H9 (cell line): ENCODE measurements around the gene SPSB4. TPM values are rescaled to one million over a fixed set of nuclear protein-coding genes. Genes with fewer than 3 reads are reported as not detected.
A peak's percentile ranks its signal among the peaks of the same experiment; 100 is the strongest.

Source experiments
- DNase-seq: peaks from one replicate; pipeline ENCODE4 v3.0.0-alpha.2; 2017
- H2AFZ ChIP-seq: one replicate; pipeline ENCODE4 v1.6.1; 2013; ENCODE audit warnings: mild to moderate bottlenecking, low read length, control low read depth, moderate library complexity
- H2AK5ac ChIP-seq: 2 replicates; pipeline ENCODE4 v1.6.1; 2013; ENCODE audit warnings: low read length, control low read depth, mixed read lengths; ENCODE audit not compliant: insufficient read length
- H2BK120ac ChIP-seq: one replicate; pipeline ENCODE4 v1.6.1; 2013; ENCODE audit warnings: low read depth, mild to moderate bottlenecking, low read length, control low read depth, inconsistent platforms; ENCODE audit not compliant: poor library complexity, severe bottlenecking
- H2BK12ac ChIP-seq: 2 replicates; pipeline ENCODE4 v1.6.1; 2013; ENCODE audit warnings: low read length, control low read depth, mixed read lengths, low read depth; ENCODE audit not compliant: insufficient read length
- H2BK15ac ChIP-seq: 2 replicates; pipeline ENCODE4 v1.6.1; 2013; ENCODE audit warnings: low read depth, low read length, control low read depth
- H2BK20ac ChIP-seq: one replicate; pipeline ENCODE4 v1.6.1; 2013; ENCODE audit warnings: low read depth, mild to moderate bottlenecking, low read length, control low read depth, inconsistent platforms; ENCODE audit not compliant: poor library complexity, severe bottlenecking
- H2BK5ac ChIP-seq: 2 replicates; pipeline ENCODE4 v1.6.1; 2013; ENCODE audit warnings: low read length, control low read depth, mixed read lengths; ENCODE audit not compliant: insufficient read length
- H3K14ac ChIP-seq: 2 replicates; pipeline ENCODE4 v1.6.1; 2013; ENCODE audit warnings: low read length, control low read depth; ENCODE audit not compliant: insufficient read depth
- H3K18ac ChIP-seq: 2 replicates; pipeline ENCODE4 v1.6.1; 2013; ENCODE audit warnings: low read depth, mild to moderate bottlenecking, mixed read lengths, low read length, control low read depth; ENCODE audit not compliant: insufficient read length
- H3K23ac ChIP-seq: 2 replicates; pipeline ENCODE4 v1.6.1; 2013; ENCODE audit warnings: low read length, control low read depth, mixed read lengths, low read depth; ENCODE audit not compliant: insufficient read length
- H3K23me2 ChIP-seq: 2 replicates; pipeline ENCODE4 v1.6.1; 2013; ENCODE audit warnings: low read depth, mild to moderate bottlenecking, mixed read lengths, low read length, control low read depth; ENCODE audit not compliant: insufficient read length, poor library complexity, severe bottlenecking
- H3K27ac ChIP-seq: 2 replicates; pipeline ENCODE4 v1.5.1; 2013; ENCODE audit warnings: low read length, control low read depth, mixed read lengths, low read depth; ENCODE audit not compliant: insufficient read length
- H3K27me3 ChIP-seq: 2 replicates; pipeline ENCODE4 v1.6.1; 2013; ENCODE audit warnings: low read length, control low read depth, inconsistent platforms; ENCODE audit not compliant: insufficient read depth
- H3K4ac ChIP-seq: 2 replicates; pipeline ENCODE4 v1.6.1; 2013; ENCODE audit warnings: low read depth, mild to moderate bottlenecking, control low read depth, inconsistent platforms, low read length, moderate library complexity
- H3K4me1 ChIP-seq: 2 replicates; pipeline ENCODE4 v1.6.1; 2013; ENCODE audit warnings: low read length, control low read depth, inconsistent platforms; ENCODE audit not compliant: insufficient read depth
- H3K4me2 ChIP-seq: 2 replicates; pipeline ENCODE4 v1.6.1; 2013; ENCODE audit warnings: low read length, control low read depth, mixed read lengths; ENCODE audit not compliant: insufficient read length, insufficient read depth
- H3K56ac ChIP-seq: 2 replicates; pipeline ENCODE4 v1.6.1; 2013; ENCODE audit warnings: low read depth, mild to moderate bottlenecking, mixed read lengths, low read length, control low read depth; ENCODE audit not compliant: insufficient read length
- H3K79me1 ChIP-seq: 2 replicates; pipeline ENCODE4 v1.6.1; 2013; ENCODE audit warnings: low read depth, mild to moderate bottlenecking, moderate library complexity, low read length, control low read depth, inconsistent platforms; ENCODE audit not compliant: insufficient read depth, poor library complexity, severe bottlenecking
- H3K79me2 ChIP-seq: 2 replicates; pipeline ENCODE4 v1.6.1; 2013; ENCODE audit warnings: low read length, control low read depth, inconsistent platforms; ENCODE audit not compliant: insufficient read depth
- H3K9ac ChIP-seq: 2 replicates; pipeline ENCODE4 v1.6.1; 2013; ENCODE audit warnings: low read length, control low read depth, mixed read lengths; ENCODE audit not compliant: insufficient read length; ENCODE audit errors: extremely low read depth
- H3K9me3 ChIP-seq: one replicate; pipeline ENCODE4 v1.6.1; 2013; ENCODE audit warnings: low read depth, low read length, inconsistent platforms; ENCODE audit not compliant: control insufficient read depth
- H3T11ph ChIP-seq: one replicate; pipeline ENCODE4 v1.6.1; 2013; ENCODE audit warnings: mild to moderate bottlenecking, low read length, control low read depth, inconsistent platforms
- H4K20me1 ChIP-seq: one replicate; pipeline ENCODE4 v1.6.1; 2013; ENCODE audit not compliant: control insufficient read depth, insufficient read length, insufficient read depth
- H4K5ac ChIP-seq: 2 replicates; pipeline ENCODE4 v1.6.1; 2013; ENCODE audit warnings: low read depth, mild to moderate bottlenecking, mixed read lengths, low read length, control low read depth; ENCODE audit not compliant: insufficient read length
- H4K8ac ChIP-seq: replicated peaks from 2 replicates; pipeline ENCODE4 v1.6.1; 2013; ENCODE audit warnings: low read length, control low read depth, mixed read lengths, low read depth; ENCODE audit not compliant: insufficient read length
- H4K91ac ChIP-seq: 2 replicates; pipeline ENCODE4 v1.6.1; 2013; ENCODE audit warnings: low read depth, mild to moderate bottlenecking, moderate library complexity, mixed read lengths, low read length, control low read depth; ENCODE audit not compliant: insufficient read length
- H3K27ac Mint-ChIP-seq, 3 experiments: 2 replicates in 2 of 3; 3 replicates in 1 of 3; pipeline ENCODE4 v1.8.0; 2020 to 2021; ENCODE audit warnings: mixed read lengths in 3 of 3, mild to moderate bottlenecking in 1 of 3, moderate library complexity in 1 of 3
- H3K27me3 Mint-ChIP-seq: 2 replicates; pipeline ENCODE4 v1.8.0; 2021; ENCODE audit warnings: low read depth, mild to moderate bottlenecking, moderate library complexity, mixed read lengths
- H3K36me3 Mint-ChIP-seq, 3 experiments: 2 replicates in 2 of 3; 3 replicates in 1 of 3; pipeline ENCODE4 v1.8.0; 2020 to 2021; ENCODE audit warnings: low read depth in 3 of 3, mixed read lengths in 3 of 3; ENCODE audit not compliant: insufficient read depth in 1 of 3
- H3K4me1 Mint-ChIP-seq, 2 experiments: 2 replicates each; pipeline ENCODE4 v1.8.0; 2020; ENCODE audit warnings: mixed read lengths in 2 of 2
- H3K4me3 Mint-ChIP-seq, 2 experiments: 2 replicates in 1 of 2; 3 replicates in 1 of 2; pipeline ENCODE4 v1.8.0; 2020 to 2021; ENCODE audit warnings: mild to moderate bottlenecking in 2 of 2, mixed read lengths in 2 of 2, moderate library complexity in 1 of 2
- H3K9me3 Mint-ChIP-seq, 2 experiments: 2 replicates in 1 of 2; 3 replicates in 1 of 2; pipeline ENCODE4 v1.8.0; 2020; ENCODE audit warnings: mild to moderate bottlenecking in 2 of 2, mixed read lengths in 2 of 2, moderate library complexity in 1 of 2
- CTCF ChIP-seq: fragments of 200-600 bp; sonication (generic); conservative IDR thresholded peaks from 3 replicates; pipeline ENCODE4 v1.8.0; 2021; ENCODE audit warnings: antibody characterized with exemption, mild to moderate bottlenecking
- WGBS: extraction: QIAGEN DNeasy Blood & Tissue Kit; methylation state at CpG from one replicate; pipeline ENCODE4 v1.1.7; 2013; ENCODE audit warnings: missing lambda C conversion rate, low lambda C conversion rate, mixed read lengths; ENCODE audit not compliant: insufficient read length; ENCODE audit errors: extremely low coverage; 5-methylcytosine and 5-hydroxymethylcytosine counted together
- total RNA-seq: library from RNA; stranded (reverse); gene quantifications from 2 replicates; pipeline ENCODE4 v1.2.1, GENCODE V29; 2021

SPSB4 gene
- total RNA-seq, 1 experiment from 2014 or later, result 6.2 TPM

GRCh38 chr3:141092663-141093062, 41.5 kb downstream of the SPSB4 start:
- H3K4me1 ChIP-seq, result peaks cover 5% of the 10 kb centered on the region; the same call in 1 of the 2 replicates
- Mint-ChIP-seq H3K4me1 (peaks cover 55 to 56% of the 10 kb centered on the region in 2 experiments), H3K36me3 (no peaks in the 10 kb centered on the region), H3K4me3 (no peak overlapping the region), H3K9me3 (no peaks in the 10 kb centered on the region), H3K27ac (peak overlapping the region; percentile 50 to 71 (median 65); a peak in 2 of 7 replicates), H3K27me3 (no peaks in the 10 kb centered on the region)
- H2BK5ac ChIP-seq, result no peak overlapping the region
- no peak overlapping the region for H4K5ac ChIP-seq
- H3K18ac ChIP-seq, result no peak overlapping the region
- no peak overlapping the region for H3T11ph ChIP-seq
- H3K9ac ChIP-seq, result no peak overlapping the region
- H2BK120ac ChIP-seq, result no peak overlapping the region
- no peak for TF ChIP-seq CTCF
- no peak for DNase-seq
- no peak overlapping the region for H2BK15ac ChIP-seq
- H4K8ac ChIP-seq, result no peak overlapping the region
- no peak overlapping the region for H2BK20ac ChIP-seq
- no peak overlapping the region for H4K91ac ChIP-seq
- no peaks in the 10 kb centered on the region for H4K20me1 ChIP-seq
- no peaks in the 10 kb centered on the region for H3K79me2 ChIP-seq
- H3K56ac ChIP-seq, result no peak overlapping the region
- no CpG with 5 or more reads among the region's 6 CpGs for WGBS
- no peak overlapping the region for H3K4ac ChIP-seq
- H2BK12ac ChIP-seq, result no peak overlapping the region
- no peak overlapping the region for H2AK5ac ChIP-seq
- no peaks in the 10 kb centered on the region for H3K27me3 ChIP-seq
- no peak overlapping the region for H3K23ac ChIP-seq
- no peaks in the 10 kb centered on the region for H3K23me2 ChIP-seq
- no peaks in the 10 kb centered on the region for H3K9me3 ChIP-seq
- no peak overlapping the region for H3K4me2 ChIP-seq
- no peak overlapping the region; the same call in 1 of the 2 replicates for H3K14ac ChIP-seq
- H2AFZ ChIP-seq, result no peak overlapping the region
- H3K79me1 ChIP-seq, result no peaks in the 10 kb centered on the region
- no peak overlapping the region for H3K27ac ChIP-seq
